HepG2 (cell line): ENCODE results near the gene MLH1. TPM values are rescaled to one million over a fixed set of nuclear protein-coding genes. Genes with fewer than 3 reads are reported as not detected.

Source experiments
- DMAP1 ChIP-seq: IDR thresholded peaks from 2 replicates; pipeline ENCODE4 v1.6.1; 2016
- HIC2 ChIP-seq: sonication (generic); formaldehyde crosslinking; IDR thresholded peaks from 2 replicates; pipeline ENCODE4 v1.9.0; 2022; ENCODE audit warnings: low read depth, missing genetic modification reagents
- HNRNPK ChIP-seq: fragments of 200-400 bp; formaldehyde crosslinking; IDR thresholded peaks from 2 replicates; pipeline ENCODE4 v1.6.1; 2018; ENCODE audit warnings: low read length, low read depth, moderate library complexity, mild to moderate bottlenecking; ENCODE audit not compliant: poor library complexity, severe bottlenecking
- KIAA2018 ChIP-seq: sonication (generic); formaldehyde crosslinking; IDR thresholded peaks from 2 replicates; pipeline ENCODE4 v1.5.0; 2020; ENCODE audit warnings: mild to moderate bottlenecking, missing genetic modification reagents, borderline replicate concordance
- MED13 ChIP-seq: sonication (generic); formaldehyde crosslinking; IDR thresholded peaks from 2 replicates; pipeline ENCODE4 v1.5.0; 2020; ENCODE audit warnings: missing genetic modification reagents
- PRDM10 ChIP-seq: sonication (generic); formaldehyde crosslinking; IDR thresholded peaks from 2 replicates; pipeline ENCODE4 v1.4.0; 2020; ENCODE audit warnings: low read depth, missing genetic modification reagents
- ZBTB3 ChIP-seq: sonication (generic); formaldehyde crosslinking; IDR thresholded peaks from 2 replicates; pipeline ENCODE4 v1.4.0; 2020; ENCODE audit warnings: low read depth, mild to moderate bottlenecking, moderate library complexity, missing genetic modification reagents, borderline replicate concordance
- ZFP41 ChIP-seq: sonication (generic); formaldehyde crosslinking; IDR thresholded peaks from 2 replicates; pipeline ENCODE4 v1.4.0; 2020; ENCODE audit warnings: mild to moderate bottlenecking, missing genetic modification reagents, borderline replicate concordance
- ZNF264 ChIP-seq: sonication (generic); formaldehyde crosslinking; IDR thresholded peaks from 2 replicates; pipeline ENCODE4 v1.4.0; 2020; ENCODE audit warnings: missing genetic modification reagents
- ZNF431 ChIP-seq: sonication (generic); formaldehyde crosslinking; IDR thresholded peaks from 2 replicates; pipeline ENCODE4 v1.9.0; 2022; ENCODE audit warnings: missing genetic modification reagents, low read depth, mild to moderate bottlenecking, borderline replicate concordance
- ZNF788 ChIP-seq: sonication (generic); formaldehyde crosslinking; IDR thresholded peaks from 2 replicates; pipeline ENCODE4 v1.5.0; 2020; ENCODE audit warnings: mild to moderate bottlenecking, missing genetic modification reagents, borderline replicate concordance
- ZNF879 ChIP-seq: sonication (generic); formaldehyde crosslinking; IDR thresholded peaks from 2 replicates; pipeline ENCODE4 v1.8.1; 2023; ENCODE audit warnings: missing genetic modification reagents
- polyA plus RNA-seq, 8 experiments: library from polyadenylated mRNA; depleted of rRNA in 3 of 8; stranded (reverse) in 7 of 8; unstranded in 1 of 8; fragments of >200 nt; fragmentation: Illumina TruSeq in 4 of 8; extraction: Trizol in 4 of 8; gene quantifications; 2 replicates each; pipeline versions ENCODE4 v1.2.1 to v1.2.3, GENCODE V29; 2011 to 2016; ENCODE audit warnings: low read depth in 4 of 8, missing spikeins in 1 of 8, mixed read lengths in 1 of 8; ENCODE audit not compliant: insufficient read depth in 1 of 8
- total RNA-seq, 5 experiments: library from RNA; depleted of rRNA; stranded (reverse); fragments of >200 nt; fragmentation: Illumina TruSeq; extraction: Trizol; gene quantifications; 2 replicates each; pipeline ENCODE4 v1.2.3, GENCODE V29; 2016; ENCODE audit warnings: low read depth in 1 of 5
- TF ChIP-seq, protein P1 (sequence below): sonication (generic); formaldehyde crosslinking; IDR thresholded peaks from 2 replicates; pipeline ENCODE4 v1.4.0; 2020; ENCODE audit warnings: missing genetic modification reagents

The MLH1 gene
- total and polyA plus RNA-seq, 2 of the 13 experiments (the other 11 are each of a cell fraction or from before 2014, with no cell fraction given) = 29.5 to 70.8 TPM

GRCh38 chr3:36992806-36993325 lies 452 bp upstream of the MLH1 start, which contains the start of gene EPM2AIP1 (continued):
- TF ChIP-seq ZBTB3 (CRISPR knock-in tag) = no peak
- TF ChIP-seq, protein P1, sequence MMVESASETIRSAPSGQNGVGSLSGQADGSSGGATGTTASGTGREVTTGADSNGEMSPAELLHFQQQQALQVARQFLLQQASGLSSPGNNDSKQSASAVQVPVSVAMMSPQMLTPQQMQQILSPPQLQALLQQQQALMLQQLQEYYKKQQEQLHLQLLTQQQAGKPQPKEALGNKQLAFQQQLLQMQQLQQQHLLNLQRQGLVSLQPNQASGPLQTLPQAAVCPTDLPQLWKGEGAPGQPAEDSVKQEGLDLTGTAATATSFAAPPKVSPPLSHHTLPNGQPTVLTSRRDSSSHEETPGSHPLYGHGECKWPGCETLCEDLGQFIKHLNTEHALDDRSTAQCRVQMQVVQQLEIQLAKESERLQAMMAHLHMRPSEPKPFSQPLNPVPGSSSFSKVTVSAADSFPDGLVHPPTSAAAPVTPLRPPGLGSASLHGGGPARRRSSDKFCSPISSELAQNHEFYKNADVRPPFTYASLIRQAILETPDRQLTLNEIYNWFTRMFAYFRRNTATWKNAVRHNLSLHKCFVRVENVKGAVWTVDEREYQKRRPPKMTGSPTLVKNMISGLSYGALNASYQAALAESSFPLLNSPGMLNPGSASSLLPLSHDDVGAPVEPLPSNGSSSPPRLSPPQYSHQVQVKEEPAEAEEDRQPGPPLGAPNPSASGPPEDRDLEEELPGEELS (CRISPR knock-in tag) = peak; percentile 46
- TF ChIP-seq ZNF879 = no peak
- TF ChIP-seq KIAA2018 (CRISPR knock-in tag) = no peak
- no peak for TF ChIP-seq PRDM10 (CRISPR knock-in tag)
- no peak; the same call in 1 of the 2 replicates for TF ChIP-seq ZFP41
- TF ChIP-seq MED13 (CRISPR knock-in tag) = 0 out of 2 replicates have a peak, but pooled peaks have one; percentile 62
- TF ChIP-seq ZNF264 = peak; percentile 62
- TF ChIP-seq ZNF788 = no peak
- no peak for TF ChIP-seq HIC2 (CRISPR knock-in tag)
- peak; percentile 61 for TF ChIP-seq DMAP1
- TF ChIP-seq HNRNPK = no peak
- TF ChIP-seq ZNF431 (CRISPR knock-in tag) = peak; percentile 86; the same call in 1 of the 2 replicates
